ENCODE data around the gene SNX25.
"Not testable (repeated sequence)": the region's sequence is repeated elsewhere in the genome, so short reads cannot be mapped to it uniquely, and the experiment has no call there.

SNX25 gene

GRCh38 chr4:185229021-185229818 lies 19.8 kb downstream of the SNX25 start:
- DNase-seq (ENCODE audit: low spot score), result no peak

GRCh38 chr4:185232370-185232769 lies 23.0 kb downstream of the SNX25 start:
- peak; percentile 34 for DNase-seq (ENCODE audit: low spot score)

- DNase-seq (ENCODE audit: low spot score), result no peak
Observed at GRCh38 chr4:185235119-185235842, 25.9 kb downstream of the SNX25 start.

GRCh38 chr4:185235843-185236503 lies 26.6 kb downstream of the SNX25 start:
- no peak for DNase-seq (ENCODE audit: low spot score)

- no peak for DNase-seq (ENCODE audit: low spot score)
Observed at GRCh38 chr4:185237175-185237574, 27.8 kb downstream of the SNX25 start.

GRCh38 chr4:185238215-185238681 lies 28.9 kb downstream of the SNX25 start:
- DNase-seq (ENCODE audit: low spot score), result no peak

GRCh38 chr4:185238750-185239149 lies 29.4 kb downstream of the SNX25 start:
- DNase-seq (ENCODE audit: low spot score), result no peak

- not testable (repeated sequence) for DNase-seq (ENCODE audit: low spot score)
Observed at GRCh38 chr4:185240486-185240885, 31.1 kb downstream of the SNX25 start.

GRCh38 chr4:185242749-185243533 lies 33.5 kb downstream of the SNX25 start:
- no peak for DNase-seq (ENCODE audit: low spot score)

- no peak for DNase-seq (ENCODE audit: low spot score)
Observed at GRCh38 chr4:185243879-185244278, 34.5 kb downstream of the SNX25 start.

- DNase-seq (ENCODE audit: low spot score), result no peak
Observed at GRCh38 chr4:185244763-185245162, 35.4 kb downstream of the SNX25 start.

- DNase-seq (ENCODE audit: low spot score), result no peak
Observed at GRCh38 chr4:185246453-185246852, 37.1 kb downstream of the SNX25 start.

- no peak for DNase-seq (ENCODE audit: low spot score)
Observed at GRCh38 chr4:185247151-185247550, 37.8 kb downstream of the SNX25 start.

- no peak for DNase-seq (ENCODE audit: low spot score)
Observed at GRCh38 chr4:185248393-185249039, 39.1 kb downstream of the SNX25 start.

- no peak for DNase-seq (ENCODE audit: low spot score)
Observed at GRCh38 chr4:185249105-185249504, 39.7 kb downstream of the SNX25 start.

GRCh38 chr4:185254434-185254833 lies 45.0 kb downstream of the SNX25 start:
- DNase-seq (ENCODE audit: low spot score), result no peak

GRCh38 chr4:185255868-185256267 lies 46.5 kb downstream of the SNX25 start:
- no peak for DNase-seq (ENCODE audit: low spot score)

- DNase-seq (ENCODE audit: low spot score), result no peak
Observed at GRCh38 chr4:185256446-185256845, 47.0 kb downstream of the SNX25 start.

GRCh38 chr4:185257086-185257485 lies 47.7 kb downstream of the SNX25 start:
- DNase-seq (ENCODE audit: low spot score), result no peak

GRCh38 chr4:185257694-185258093 lies 48.3 kb downstream of the SNX25 start:
- no peak for DNase-seq (ENCODE audit: low spot score)

- DNase-seq (ENCODE audit: low spot score), result not testable (repeated sequence)
Observed at GRCh38 chr4:185258741-185259140, 49.3 kb downstream of the SNX25 start.
